ENCODE results near the gene DRC3. TPM values are rescaled to one million over a fixed set of nuclear protein-coding genes. Genes with fewer than 3 reads are reported as not detected.

The DRC3 gene
- total RNA-seq, 2 experiments from 2014 or later, result 0.19 TPM; not detected in 1

DNA sequence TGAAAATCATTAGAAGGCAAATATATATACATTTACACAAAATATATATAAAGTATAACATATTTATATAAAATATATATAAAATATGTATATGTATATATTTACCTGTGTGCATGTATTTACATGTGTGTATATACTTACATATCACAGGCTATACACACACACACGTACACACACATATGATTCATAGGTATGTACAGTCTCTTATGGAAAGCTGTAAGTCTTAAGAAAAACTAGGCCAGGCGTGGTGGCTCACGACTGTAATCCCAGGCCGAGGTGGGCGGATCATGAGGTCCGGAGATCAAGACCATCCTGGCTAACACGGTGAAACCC, 15.1 kb upstream of the DRC3 start:
- TF ChIP-seq EZH2phosphoT487 (IDR thresholded peaks at IDR 0.05; ENCODE audit: borderline replicate concordance, low read depth, low read length), result no peak
- TF ChIP-seq, protein P1, sequence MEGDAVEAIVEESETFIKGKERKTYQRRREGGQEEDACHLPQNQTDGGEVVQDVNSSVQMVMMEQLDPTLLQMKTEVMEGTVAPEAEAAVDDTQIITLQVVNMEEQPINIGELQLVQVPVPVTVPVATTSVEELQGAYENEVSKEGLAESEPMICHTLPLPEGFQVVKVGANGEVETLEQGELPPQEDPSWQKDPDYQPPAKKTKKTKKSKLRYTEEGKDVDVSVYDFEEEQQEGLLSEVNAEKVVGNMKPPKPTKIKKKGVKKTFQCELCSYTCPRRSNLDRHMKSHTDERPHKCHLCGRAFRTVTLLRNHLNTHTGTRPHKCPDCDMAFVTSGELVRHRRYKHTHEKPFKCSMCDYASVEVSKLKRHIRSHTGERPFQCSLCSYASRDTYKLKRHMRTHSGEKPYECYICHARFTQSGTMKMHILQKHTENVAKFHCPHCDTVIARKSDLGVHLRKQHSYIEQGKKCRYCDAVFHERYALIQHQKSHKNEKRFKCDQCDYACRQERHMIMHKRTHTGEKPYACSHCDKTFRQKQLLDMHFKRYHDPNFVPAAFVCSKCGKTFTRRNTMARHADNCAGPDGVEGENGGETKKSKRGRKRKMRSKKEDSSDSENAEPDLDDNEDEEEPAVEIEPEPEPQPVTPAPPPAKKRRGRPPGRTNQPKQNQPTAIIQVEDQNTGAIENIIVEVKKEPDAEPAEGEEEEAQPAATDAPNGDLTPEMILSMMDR (conservative IDR thresholded peaks at IDR 0.05; ENCODE audit: low read length), result no peak
- Histone ChIP-seq H3K9me3 (ENCODE audit: low read length) (no peaks in the 10 kb centered on the region), H3K4me1 (ENCODE audit: insufficient read depth, low read length, poor library complexity, severe bottlenecking) (no peaks in the 10 kb centered on the region), H4K20me1 (ENCODE audit: insufficient read depth, low read length) (no peaks in the 10 kb centered on the region), H3K4me2 (ENCODE audit: low read length) (no peak overlapping the region), H3K9me2 (ENCODE audit: insufficient read depth, low read length) (no peaks in the 10 kb centered on the region), H3K27ac (ENCODE audit: low read depth, low read length, poor library complexity, severe bottlenecking) (no peak overlapping the region), H3K79me2 (ENCODE audit: insufficient read depth, low read depth, low read length) (no peaks in the 10 kb centered on the region), H3K36me3 (ENCODE audit: insufficient read depth, low read length) (no peaks in the 10 kb centered on the region), H2AFZ (ENCODE audit: low read length) (no peak overlapping the region), H3K4me3 (ENCODE audit: low read depth, low read length, poor library complexity, severe bottlenecking) (no peak overlapping the region)
- no TSS peak for BruUV-seq (replicated peaks)
- intact Hi-C loops (cut with micrococcal nuclease; ENCODE audit: unreplicated experiment), result no loop called here
- ChIA-PET POLR2A (interaction anchor here (0.7 to 1.1 kb wide), 2 partner anchors 15 to 101 kb away, joined by 3 to 5 read pairs; partner anchors contain the start of genes DRC3 and TOM1L2), CTCF (ENCODE audit: unreplicated experiment) (no interaction called here)
- DNase-seq (ENCODE audit: low spot score), result no peak

DNA sequence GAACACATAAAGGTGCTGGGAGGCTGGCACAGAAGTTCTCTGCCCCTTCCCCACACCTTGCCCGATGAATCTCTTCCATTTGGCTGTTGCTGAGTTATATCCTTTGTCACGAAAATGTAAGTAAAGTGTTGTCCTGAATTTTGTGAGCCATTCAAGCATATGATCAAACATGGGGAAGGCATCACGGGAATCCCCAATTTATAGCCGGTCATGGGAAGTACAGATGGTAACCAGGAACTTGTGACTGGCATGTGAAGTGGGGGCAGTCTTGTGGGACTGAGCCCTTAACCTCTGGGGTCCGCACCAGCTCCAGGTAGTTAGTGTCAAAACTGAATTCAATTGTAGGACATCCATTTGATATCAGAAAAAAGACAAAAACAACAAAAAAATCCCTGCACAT, 13.7 kb upstream of the DRC3 start:
- Histone ChIP-seq H3K9me3 (ENCODE audit: low read length) (no peaks in the 10 kb centered on the region), H3K9me2 (ENCODE audit: insufficient read depth, low read length) (no peaks in the 10 kb centered on the region), H4K20me1 (ENCODE audit: insufficient read depth, low read length) (no peaks in the 10 kb centered on the region), H3K79me2 (ENCODE audit: insufficient read depth, low read depth, low read length) (no peaks in the 10 kb centered on the region), H3K36me3 (ENCODE audit: insufficient read depth, low read length) (no peaks in the 10 kb centered on the region), H3K27ac (ENCODE audit: low read depth, low read length, poor library complexity, severe bottlenecking) (no peak overlapping the region), H3K4me1 (ENCODE audit: insufficient read depth, low read length, poor library complexity, severe bottlenecking) (no peaks in the 10 kb centered on the region), H3K4me2 (ENCODE audit: low read length) (no peak overlapping the region), H3K4me3 (ENCODE audit: low read depth, low read length, poor library complexity, severe bottlenecking) (no peak overlapping the region), H2AFZ (ENCODE audit: low read length) (0 out of 2 replicates have a peak overlapping the region, but pooled peaks have one; percentile 24)
- POLR2A ChIA-PET, result no interaction called here
- TF ChIP-seq EZH2phosphoT487 (IDR thresholded peaks at IDR 0.05; ENCODE audit: borderline replicate concordance, low read depth, low read length), result no peak
- TF ChIP-seq, protein P1 (conservative IDR thresholded peaks at IDR 0.05; ENCODE audit: low read length), result no peak
- CTCF ChIA-PET (ENCODE audit: unreplicated experiment), result no interaction called here
- BruUV-seq (replicated peaks), result no TSS peak
- no peak for DNase-seq (ENCODE audit: low spot score)
- intact Hi-C loops (cut with micrococcal nuclease; ENCODE audit: unreplicated experiment), result no loop called here

DNA sequence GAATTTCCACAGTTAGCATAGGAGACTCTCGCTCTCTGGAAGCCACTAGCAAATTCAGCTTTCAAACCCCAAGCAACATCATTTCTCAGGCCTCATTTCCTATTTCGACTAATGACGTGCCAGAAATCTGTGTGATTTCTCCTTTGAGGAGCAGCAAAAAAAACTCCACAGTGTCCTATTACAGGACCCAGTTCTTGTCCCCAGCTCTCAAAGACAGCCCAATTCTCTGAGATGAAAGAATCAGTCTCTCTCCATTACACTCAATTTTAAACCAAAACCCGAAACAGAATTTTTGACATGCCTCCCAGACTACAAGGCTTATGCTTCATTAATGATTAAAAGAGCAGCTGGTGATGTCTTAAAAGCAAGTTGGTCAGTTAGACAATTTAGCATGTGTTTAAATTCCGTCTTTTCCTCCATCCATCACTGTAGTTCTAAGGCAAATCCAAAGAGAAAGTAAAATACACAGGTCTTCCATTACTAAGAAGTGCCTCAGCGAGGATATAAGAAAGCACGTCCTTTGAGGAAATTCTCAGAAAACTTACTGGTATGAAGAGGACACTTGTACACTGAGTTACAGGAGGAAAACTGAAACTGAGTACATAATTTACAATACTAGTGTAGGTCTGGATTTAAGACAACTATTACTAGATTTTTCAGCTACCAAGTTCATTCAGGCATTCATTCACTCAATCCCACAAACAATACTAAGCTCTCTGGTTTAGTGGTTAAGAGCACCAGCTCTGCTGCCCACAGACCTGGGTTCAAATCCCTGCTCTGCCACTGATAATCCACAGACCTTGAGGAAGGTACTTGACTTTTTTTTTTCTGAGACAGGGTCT, 12.9 kb upstream of the DRC3 start:
- Histone ChIP-seq H3K27ac (ENCODE audit: low read depth, low read length, poor library complexity, severe bottlenecking) (no peak overlapping the region), H3K4me1 (ENCODE audit: insufficient read depth, low read length, poor library complexity, severe bottlenecking) (no peaks in the 10 kb centered on the region), H3K9me2 (ENCODE audit: insufficient read depth, low read length) (no peaks in the 10 kb centered on the region), H3K79me2 (ENCODE audit: insufficient read depth, low read depth, low read length) (no peaks in the 10 kb centered on the region), H3K36me3 (ENCODE audit: insufficient read depth, low read length) (no peaks in the 10 kb centered on the region), H3K4me3 (ENCODE audit: low read depth, low read length, poor library complexity, severe bottlenecking) (peak overlapping the region; percentile 14), H3K9me3 (ENCODE audit: low read length) (no peaks in the 10 kb centered on the region), H4K20me1 (ENCODE audit: insufficient read depth, low read length) (no peaks in the 10 kb centered on the region), H3K4me2 (ENCODE audit: low read length) (peak overlapping the region; percentile 48), H2AFZ (ENCODE audit: low read length) (peak overlapping the region; percentile 24; the same call in 1 of the 2 replicates)
- TF ChIP-seq, protein P1 (conservative IDR thresholded peaks at IDR 0.05; ENCODE audit: low read length), result no peak
- TF ChIP-seq EZH2phosphoT487 (IDR thresholded peaks at IDR 0.05; ENCODE audit: borderline replicate concordance, low read depth, low read length), result no peak
- ChIA-PET CTCF (ENCODE audit: unreplicated experiment) (no interaction called here), POLR2A (no interaction called here)
- DNase-seq (ENCODE audit: low spot score), result no peak
- BruUV-seq (replicated peaks), result TSS peak; percentile 38
- intact Hi-C loops (cut with micrococcal nuclease; ENCODE audit: unreplicated experiment), result no loop called here
